Activated naive CD8-positive, alpha-beta T cell treated with anti-CD3 and anti-CD28 coated beads for 36 hours (primary cell): ENCODE data around the gene HHEX. TPM values are rescaled to one million over a fixed set of nuclear protein-coding genes. Genes with fewer than 3 reads are reported as not detected.

ENCODE experiments used
- DNase-seq: peaks from one replicate; pipeline ENCODE4 v3.0.0; 2021
- H3K27ac Mint-ChIP-seq: one replicate; pipeline ENCODE4 v1.8.0; 2022; ENCODE audit warnings: mild to moderate bottlenecking, moderate library complexity, mixed read lengths
- H3K27me3 Mint-ChIP-seq: one replicate; pipeline ENCODE4 v1.8.0; 2022; ENCODE audit warnings: mild to moderate bottlenecking, mixed read lengths
- H3K36me3 Mint-ChIP-seq: one replicate; pipeline ENCODE4 v1.8.0; 2021; ENCODE audit warnings: mild to moderate bottlenecking, mixed read lengths
- H3K4me1 Mint-ChIP-seq: one replicate; pipeline ENCODE4 v1.8.0; 2021; ENCODE audit warnings: mixed read lengths
- H3K4me3 Mint-ChIP-seq: one replicate; pipeline ENCODE4 v1.8.0; 2022; ENCODE audit warnings: mild to moderate bottlenecking, moderate library complexity, mixed read lengths
- H3K9me3 Mint-ChIP-seq: one replicate; pipeline ENCODE4 v1.8.0; 2022; ENCODE audit warnings: mixed read lengths
- total RNA-seq, 2 experiments: library from RNA; stranded (reverse); gene quantifications; one replicate each; pipeline ENCODE4 v1.2.3, GENCODE V29; 2021

HHEX gene
- total RNA-seq, 2 experiments from 2014 or later: 0.38 to 0.56 TPM

DNA sequence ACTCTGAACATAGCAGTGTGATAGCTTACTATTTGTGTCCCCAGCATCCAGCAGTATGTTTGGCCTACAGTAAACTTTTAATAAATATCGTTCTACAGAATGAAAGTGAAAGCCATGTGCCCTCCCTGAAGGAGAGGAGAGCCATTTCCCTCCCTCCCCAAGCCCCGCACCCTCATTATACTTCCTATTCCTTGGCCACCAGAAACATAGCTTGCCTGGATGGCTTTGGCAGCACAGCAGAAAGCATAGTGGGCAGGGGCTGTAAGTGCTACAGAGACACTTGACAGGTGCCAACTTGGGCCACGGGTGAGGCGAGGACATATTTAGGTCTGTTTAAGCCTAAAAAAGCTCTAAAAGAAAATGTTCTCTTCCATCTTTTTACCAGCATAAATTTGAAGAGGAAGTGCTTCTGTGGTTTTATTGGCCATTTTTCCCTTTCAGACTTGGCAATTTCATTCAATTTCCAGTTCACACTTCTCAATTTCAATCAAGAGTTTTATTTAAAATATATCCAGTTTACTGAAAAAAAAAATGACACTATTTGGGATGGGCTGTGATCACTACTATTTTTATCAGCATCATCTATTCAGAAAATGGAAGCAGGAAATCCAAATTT, 12.7 kb downstream of the HHEX start:
- Mint-ChIP-seq H3K4me3 (no peak overlapping the region), H3K4me1 (peaks cover 25% of the 10 kb centered on the region), H3K36me3 (no peaks in the 10 kb centered on the region), H3K27ac (no peak overlapping the region), H3K27me3 (peaks cover 79% of the 10 kb centered on the region), H3K9me3 (no peaks in the 10 kb centered on the region)
- no peak for DNase-seq

- Mint-ChIP-seq H3K36me3 (no peaks in the 10 kb centered on the region), H3K27me3 (peaks cover 17% of the 10 kb centered on the region), H3K4me1 (no peaks in the 10 kb centered on the region), H3K27ac (no peak overlapping the region), H3K9me3 (no peaks in the 10 kb centered on the region), H3K4me3 (no peak overlapping the region)
- no peak for DNase-seq
These were observed 22.5 kb downstream of the HHEX start for GRCh38 chr10:92712016-92712889.

DNA sequence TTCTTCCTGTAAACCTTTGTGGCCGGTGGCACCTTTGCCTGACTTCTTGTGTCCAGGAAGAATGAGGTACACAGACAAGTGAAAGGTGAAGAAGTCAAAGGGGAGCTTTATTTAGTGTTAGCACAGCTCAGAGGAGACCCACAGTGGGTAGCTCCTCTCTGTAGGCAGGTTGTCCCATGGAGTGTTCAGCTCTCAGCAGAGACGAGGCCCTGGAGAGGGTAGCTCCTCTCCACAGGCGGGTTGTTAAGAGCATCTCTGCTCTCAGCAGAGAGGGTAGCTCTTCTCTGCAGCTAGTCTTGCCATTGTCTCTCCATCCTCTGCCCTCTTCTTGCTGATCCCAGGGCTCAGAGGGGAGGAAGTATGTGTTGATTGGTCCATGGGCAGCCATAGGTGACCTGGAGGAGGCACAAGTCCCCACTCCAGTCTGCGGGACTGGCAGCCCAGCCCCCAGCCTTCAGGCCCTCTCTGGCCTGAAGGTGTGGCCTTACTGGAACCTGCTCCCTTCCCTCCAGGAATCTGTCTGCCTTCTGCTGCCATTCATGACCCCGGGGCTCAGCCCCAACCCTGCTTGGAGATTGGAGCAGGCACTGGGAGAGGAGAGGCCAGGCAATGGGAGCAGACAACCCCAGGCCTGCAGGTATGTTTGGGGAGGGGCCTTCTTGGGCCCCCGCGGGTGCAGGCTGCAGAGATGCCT, 24.5 kb downstream of the HHEX start:
- H3K27ac Mint-ChIP-seq: no peak overlapping the region
- H3K36me3 Mint-ChIP-seq: no peaks in the 10 kb centered on the region
- no peaks in the 10 kb centered on the region for H3K9me3 Mint-ChIP-seq
- H3K4me1 Mint-ChIP-seq: no peaks in the 10 kb centered on the region
- H3K4me3 Mint-ChIP-seq: no peak overlapping the region
- DNase-seq: no peak
- peaks cover 27% of the 10 kb centered on the region for H3K27me3 Mint-ChIP-seq

DNA sequence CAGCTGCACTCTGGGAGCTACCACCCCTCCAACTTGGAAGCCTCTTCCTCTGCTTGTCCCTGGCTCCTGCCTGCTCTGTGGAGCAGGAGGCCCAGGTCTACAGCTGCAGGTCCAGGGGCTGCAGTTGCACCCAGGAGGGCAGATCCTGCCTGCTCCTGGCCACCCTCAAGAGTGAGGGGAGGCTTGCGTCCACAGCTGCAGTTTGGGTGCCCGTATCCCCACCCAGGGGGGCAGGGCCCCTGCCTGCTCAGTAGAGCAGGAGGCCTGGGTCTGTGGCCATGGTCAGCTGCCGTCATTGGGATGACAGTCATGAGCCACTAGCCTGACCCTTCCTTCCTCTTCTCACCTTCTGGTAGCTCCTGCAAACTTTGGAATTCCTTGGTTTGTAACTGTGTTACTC, 25.1 kb downstream of the HHEX start:
- Mint-ChIP-seq H3K4me1 (no peaks in the 10 kb centered on the region), H3K9me3 (no peaks in the 10 kb centered on the region), H3K4me3 (no peak overlapping the region), H3K27me3 (peaks cover 25% of the 10 kb centered on the region), H3K36me3 (no peaks in the 10 kb centered on the region), H3K27ac (no peak overlapping the region)
- DNase-seq: no peak

DNA sequence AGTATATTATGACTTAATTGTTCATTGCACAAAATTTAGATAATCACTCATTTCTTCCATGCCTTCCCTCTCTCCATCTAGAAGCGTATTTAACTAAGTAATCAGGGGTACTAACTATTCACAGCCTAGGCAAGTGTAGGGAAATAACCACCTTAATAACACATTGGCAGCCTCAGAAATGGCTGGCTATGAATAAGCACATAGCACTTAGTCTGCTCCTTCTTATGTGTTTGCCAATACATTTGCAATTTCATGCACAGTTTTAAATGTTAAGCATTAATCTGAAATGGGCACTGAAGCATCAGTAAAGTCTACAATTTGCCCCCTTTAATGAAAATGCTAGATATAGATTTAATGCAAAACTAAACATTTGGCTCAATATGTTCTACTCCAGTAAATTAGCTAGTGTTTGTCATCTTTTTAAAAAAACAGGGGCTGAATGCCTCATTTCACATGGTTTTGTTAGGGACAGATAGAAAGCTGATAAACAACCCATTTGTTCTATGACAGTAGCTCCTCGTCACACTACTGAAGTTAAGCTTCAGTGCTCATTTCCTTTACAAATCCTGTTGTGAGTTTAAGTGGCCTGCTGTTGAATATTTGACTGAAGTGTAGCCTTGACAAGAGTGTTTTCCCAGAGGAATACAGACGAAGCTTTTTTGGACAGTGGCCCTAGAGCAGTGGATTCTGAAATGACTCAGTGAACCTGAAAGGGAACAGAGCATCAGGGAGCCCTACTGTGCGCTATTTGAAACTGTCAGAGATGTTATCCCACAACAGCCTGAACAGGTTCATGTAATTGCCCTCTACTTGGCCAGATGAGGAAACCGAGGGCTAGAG, 30.5 kb downstream of the HHEX start:
- Mint-ChIP-seq H3K9me3 (no peaks in the 10 kb centered on the region), H3K4me1 (no peaks in the 10 kb centered on the region), H3K27ac (no peak overlapping the region), H3K4me3 (no peak overlapping the region), H3K36me3 (no peaks in the 10 kb centered on the region), H3K27me3 (peaks cover 22% of the 10 kb centered on the region)
- no peak for DNase-seq

- no peak overlapping the region for H3K4me3 Mint-ChIP-seq
- DNase-seq: no peak
- no peaks in the 10 kb centered on the region for H3K4me1 Mint-ChIP-seq
- no peaks in the 10 kb centered on the region for H3K36me3 Mint-ChIP-seq
- peaks cover 22% of the 10 kb centered on the region for H3K27me3 Mint-ChIP-seq
- no peak overlapping the region for H3K27ac Mint-ChIP-seq
- H3K9me3 Mint-ChIP-seq: no peaks in the 10 kb centered on the region
These were observed 31.0 kb downstream of the HHEX start for GRCh38 chr10:92720831-92721165.

DNA sequence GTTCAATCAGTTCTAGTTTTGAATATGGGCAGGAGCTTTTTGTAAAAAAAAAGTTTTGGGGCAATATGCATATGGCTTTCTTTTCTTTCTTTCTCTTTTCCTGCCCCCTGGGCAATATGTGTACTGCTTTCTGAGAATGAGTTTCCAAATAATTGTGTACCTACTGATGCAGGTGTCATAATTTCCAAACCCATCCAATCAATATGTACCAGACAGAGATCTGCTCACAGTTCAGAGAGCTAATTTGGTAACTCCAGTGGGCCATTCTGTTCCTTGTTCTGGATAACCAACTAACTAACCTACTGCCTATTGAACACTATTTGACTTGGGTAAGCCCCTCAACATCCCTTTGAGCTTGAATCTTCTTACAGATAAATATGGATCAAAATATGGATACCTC, 32.6 kb downstream of the HHEX start:
- H3K4me1 Mint-ChIP-seq: no peaks in the 10 kb centered on the region
- no peak for DNase-seq
- H3K36me3 Mint-ChIP-seq: no peaks in the 10 kb centered on the region
- peaks cover 16% of the 10 kb centered on the region for H3K27me3 Mint-ChIP-seq
- H3K4me3 Mint-ChIP-seq: no peak overlapping the region
- no peak overlapping the region for H3K27ac Mint-ChIP-seq
- no peaks in the 10 kb centered on the region for H3K9me3 Mint-ChIP-seq

- H3K9me3 Mint-ChIP-seq: no peaks in the 10 kb centered on the region
- H3K36me3 Mint-ChIP-seq: no peaks in the 10 kb centered on the region
- no peak overlapping the region for H3K4me3 Mint-ChIP-seq
- no peaks in the 10 kb centered on the region for H3K4me1 Mint-ChIP-seq
- DNase-seq: no peak
- peaks cover 6% of the 10 kb centered on the region for H3K27me3 Mint-ChIP-seq
- no peak overlapping the region for H3K27ac Mint-ChIP-seq
These were observed 37.4 kb downstream of the HHEX start for GRCh38 chr10:92727141-92727540.

GRCh38 chr10:92727550-92727949, 37.8 kb downstream of the HHEX start:
- DNase-seq: no peak
- Mint-ChIP-seq H3K4me1 (no peaks in the 10 kb centered on the region), H3K27me3 (peaks cover 6% of the 10 kb centered on the region), H3K36me3 (no peaks in the 10 kb centered on the region), H3K9me3 (no peaks in the 10 kb centered on the region), H3K27ac (no peak overlapping the region), H3K4me3 (no peak overlapping the region)

GRCh38 chr10:92729886-92730285, 40.1 kb downstream of the HHEX start:
- Mint-ChIP-seq H3K27ac (no peak overlapping the region), H3K4me3 (no peak overlapping the region), H3K27me3 (peaks cover 6% of the 10 kb centered on the region), H3K9me3 (no peaks in the 10 kb centered on the region), H3K4me1 (no peaks in the 10 kb centered on the region), H3K36me3 (no peaks in the 10 kb centered on the region)
- DNase-seq: no peak

- Mint-ChIP-seq H3K4me3 (no peak overlapping the region), H3K27ac (no peak overlapping the region), H3K36me3 (no peaks in the 10 kb centered on the region), H3K27me3 (peaks cover 10% of the 10 kb centered on the region), H3K4me1 (no peaks in the 10 kb centered on the region), H3K9me3 (no peaks in the 10 kb centered on the region)
- no peak for DNase-seq
These were observed 43.2 kb downstream of the HHEX start for GRCh38 chr10:92732958-92733357.

DNA sequence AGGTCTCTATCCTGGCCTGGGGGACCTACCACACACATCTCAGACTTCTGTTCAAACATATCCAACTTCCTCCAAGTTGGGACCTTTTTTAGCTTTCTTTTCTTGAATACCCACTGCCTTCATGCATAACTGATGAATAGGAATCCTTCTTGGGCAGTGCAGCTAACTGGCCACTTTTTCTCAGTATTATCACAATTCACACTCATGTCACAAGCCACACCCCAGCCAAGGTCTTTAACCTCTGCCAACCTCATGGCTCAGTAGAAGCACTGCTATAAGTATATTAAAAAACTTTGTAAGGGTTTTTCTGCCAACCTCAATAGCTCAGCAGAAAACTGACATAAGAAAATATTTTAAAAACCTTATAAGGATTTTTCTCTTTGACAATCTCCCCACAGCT, 44.5 kb downstream of the HHEX start:
- Mint-ChIP-seq H3K4me1 (no peaks in the 10 kb centered on the region), H3K27me3 (peaks cover 14% of the 10 kb centered on the region), H3K27ac (no peak overlapping the region), H3K4me3 (no peak overlapping the region), H3K36me3 (no peaks in the 10 kb centered on the region), H3K9me3 (no peaks in the 10 kb centered on the region)
- no peak for DNase-seq

DNA sequence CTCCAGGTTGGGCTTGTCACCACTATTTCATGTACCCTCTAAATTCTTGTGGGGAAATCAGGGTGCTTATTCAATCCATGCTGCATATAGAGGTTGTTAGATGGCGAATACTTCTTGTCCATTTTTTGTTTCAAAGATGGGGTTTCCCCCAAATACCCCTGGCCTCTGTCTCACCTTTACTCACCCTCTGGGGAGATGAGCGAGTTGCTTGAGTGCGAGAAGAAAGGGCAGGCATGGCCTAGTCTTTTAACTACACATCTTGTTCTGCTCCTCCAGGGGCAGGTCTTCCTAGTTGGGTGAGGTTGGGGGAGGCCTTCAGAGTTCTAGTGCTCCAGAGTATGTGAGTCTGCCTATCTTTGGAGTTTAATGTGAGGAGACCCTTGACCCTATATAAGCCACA, 46.2 kb downstream of the HHEX start:
- DNase-seq: no peak
- Mint-ChIP-seq H3K4me3 (no peak overlapping the region), H3K4me1 (no peaks in the 10 kb centered on the region), H3K27me3 (peaks cover 18% of the 10 kb centered on the region), H3K9me3 (no peaks in the 10 kb centered on the region), H3K27ac (no peak overlapping the region), H3K36me3 (no peaks in the 10 kb centered on the region)

DNA sequence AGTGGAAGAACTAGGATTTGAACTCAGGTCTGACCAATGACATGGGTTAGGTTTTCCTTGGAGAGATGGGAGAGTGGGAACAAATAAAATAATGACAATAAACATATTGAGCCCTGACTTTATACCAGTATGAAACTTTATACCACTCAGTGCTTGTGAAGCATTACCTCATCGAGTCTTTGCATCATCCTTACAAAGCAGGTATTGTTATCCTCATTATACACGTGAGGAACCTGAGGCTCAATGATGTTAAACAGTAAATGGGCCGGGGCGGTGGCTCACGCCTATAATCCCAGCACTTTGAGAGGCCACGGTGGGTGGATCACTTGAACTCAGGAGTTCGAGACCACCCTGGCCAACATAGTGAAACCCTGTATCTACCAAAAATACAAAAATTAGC, 47.7 kb downstream of the HHEX start:
- Mint-ChIP-seq H3K27me3 (peaks cover 19% of the 10 kb centered on the region), H3K9me3 (no peaks in the 10 kb centered on the region), H3K27ac (no peak overlapping the region), H3K36me3 (no peaks in the 10 kb centered on the region), H3K4me1 (no peaks in the 10 kb centered on the region), H3K4me3 (no peak overlapping the region)
- no peak for DNase-seq

DNA sequence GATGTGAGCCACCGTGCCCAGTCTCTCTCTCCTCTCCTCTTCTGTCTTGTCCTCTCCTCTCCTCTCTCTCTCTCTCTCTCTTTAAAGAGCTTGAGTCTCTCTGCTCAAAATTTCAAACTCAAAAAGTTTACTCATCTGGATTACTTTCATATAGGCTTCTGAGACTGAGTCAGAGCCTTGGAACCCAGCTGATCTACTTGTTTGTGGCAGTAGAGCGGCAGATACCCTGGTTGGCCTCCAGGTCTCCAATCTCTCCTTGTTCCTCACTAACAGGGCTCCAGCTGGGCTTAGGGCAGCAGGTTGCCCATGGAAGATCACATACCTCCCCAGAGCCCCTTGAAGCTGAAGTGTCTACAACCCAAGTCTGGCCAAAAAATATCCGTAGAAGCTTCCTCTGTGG, 51.0 kb downstream of the HHEX start:
- no peaks in the 10 kb centered on the region for H3K36me3 Mint-ChIP-seq
- peaks cover 19% of the 10 kb centered on the region for H3K27me3 Mint-ChIP-seq
- H3K27ac Mint-ChIP-seq: no peak overlapping the region
- H3K4me3 Mint-ChIP-seq: no peak overlapping the region
- no peaks in the 10 kb centered on the region for H3K9me3 Mint-ChIP-seq
- DNase-seq: no peak
- no peaks in the 10 kb centered on the region for H3K4me1 Mint-ChIP-seq
